ENCODE results near the gene LRRC38. TPM values are rescaled to one million over a fixed set of nuclear protein-coding genes. Genes with fewer than 3 reads are reported as not detected.
"Not testable (repeated sequence)": the region's sequence is repeated elsewhere in the genome, so short reads cannot be mapped to it uniquely, and the experiment has no call there.

The LRRC38 gene
- polyA plus RNA-seq, 1 experiment, result not detected

DNA sequence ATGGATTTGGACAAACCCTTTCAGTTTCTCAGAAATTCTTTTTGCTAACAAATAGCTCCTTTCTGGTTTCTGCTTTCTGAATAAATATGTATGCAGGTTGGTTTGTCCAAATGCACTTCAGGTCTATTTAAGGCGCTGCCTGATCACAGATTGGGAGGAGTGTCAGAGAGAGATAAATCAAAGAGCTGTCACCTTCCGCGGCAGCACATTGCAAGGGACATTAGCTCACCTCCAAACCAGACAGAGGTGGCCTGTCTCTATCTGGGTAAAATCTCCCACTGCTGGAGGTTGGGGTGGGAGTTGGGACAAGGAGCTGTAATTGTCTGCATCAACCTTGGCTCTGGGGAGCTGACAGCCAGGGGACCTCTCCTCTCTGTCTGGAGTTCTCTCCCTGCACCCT lies 78.3 kb downstream of the LRRC38 start:
- TF ChIP-seq, protein P1, sequence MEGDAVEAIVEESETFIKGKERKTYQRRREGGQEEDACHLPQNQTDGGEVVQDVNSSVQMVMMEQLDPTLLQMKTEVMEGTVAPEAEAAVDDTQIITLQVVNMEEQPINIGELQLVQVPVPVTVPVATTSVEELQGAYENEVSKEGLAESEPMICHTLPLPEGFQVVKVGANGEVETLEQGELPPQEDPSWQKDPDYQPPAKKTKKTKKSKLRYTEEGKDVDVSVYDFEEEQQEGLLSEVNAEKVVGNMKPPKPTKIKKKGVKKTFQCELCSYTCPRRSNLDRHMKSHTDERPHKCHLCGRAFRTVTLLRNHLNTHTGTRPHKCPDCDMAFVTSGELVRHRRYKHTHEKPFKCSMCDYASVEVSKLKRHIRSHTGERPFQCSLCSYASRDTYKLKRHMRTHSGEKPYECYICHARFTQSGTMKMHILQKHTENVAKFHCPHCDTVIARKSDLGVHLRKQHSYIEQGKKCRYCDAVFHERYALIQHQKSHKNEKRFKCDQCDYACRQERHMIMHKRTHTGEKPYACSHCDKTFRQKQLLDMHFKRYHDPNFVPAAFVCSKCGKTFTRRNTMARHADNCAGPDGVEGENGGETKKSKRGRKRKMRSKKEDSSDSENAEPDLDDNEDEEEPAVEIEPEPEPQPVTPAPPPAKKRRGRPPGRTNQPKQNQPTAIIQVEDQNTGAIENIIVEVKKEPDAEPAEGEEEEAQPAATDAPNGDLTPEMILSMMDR (IDR thresholded peaks at IDR 0.05; ENCODE audit: insufficient read depth, low read depth, low read length), result no peak
- H3K36me3 ChIP-seq (ENCODE audit: control insufficient read depth, insufficient read depth, low read length), result no peaks in the 10 kb centered on the region
- no peak for DNase-seq (ENCODE audit: low read depth)
- POLR2A ChIA-PET, result no interaction called here
- no peak overlapping the region for H3K4me3 ChIP-seq (ENCODE audit: low read depth, low read length)
- CTCF ChIA-PET, result no interaction called here
- H3K27me3 ChIP-seq (ENCODE audit: control insufficient read depth, insufficient read depth, low read length), result no peaks in the 10 kb centered on the region

DNA sequence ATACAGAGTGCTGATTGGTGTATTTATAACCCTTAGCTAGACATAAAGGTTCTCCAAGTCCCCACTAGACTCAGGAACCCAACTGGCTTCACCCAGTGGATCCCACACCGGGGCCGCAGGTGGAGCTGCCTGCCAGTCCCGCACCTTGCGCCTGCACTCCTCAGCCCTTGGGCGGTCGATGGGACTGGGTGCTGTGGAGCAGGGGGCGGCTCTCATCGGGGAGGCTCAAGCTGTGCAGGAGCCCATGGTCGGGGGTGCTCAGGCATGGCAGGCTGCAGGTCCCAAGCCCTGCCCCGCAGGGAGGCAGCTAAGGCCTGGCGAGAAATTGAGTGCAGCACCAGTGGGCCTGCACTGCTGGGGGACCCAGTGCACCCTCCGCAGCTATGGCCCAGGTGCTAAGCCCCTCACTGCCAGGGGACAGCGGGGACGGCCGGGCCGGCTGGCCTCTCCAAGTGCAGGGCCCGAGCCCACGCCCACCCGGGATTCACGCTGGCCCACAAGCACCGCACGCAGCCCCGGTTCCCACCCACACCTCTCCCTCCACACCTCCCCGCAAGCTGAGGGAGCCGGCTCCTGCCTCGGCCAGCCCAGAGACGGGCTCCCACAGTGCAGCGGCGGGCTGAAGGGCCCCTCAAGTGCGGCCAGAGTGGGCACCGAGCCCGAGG lies 80.0 kb downstream of the LRRC38 start:
- CTCF ChIA-PET; H3K36me3 ChIP-seq (ENCODE audit: control insufficient read depth, insufficient read depth, low read length); POLR2A ChIA-PET; H3K27me3 ChIP-seq (ENCODE audit: control insufficient read depth, insufficient read depth, low read length); H3K4me3 ChIP-seq (ENCODE audit: low read depth, low read length); DNase-seq (ENCODE audit: low read depth): not testable (repeated sequence)

DNA sequence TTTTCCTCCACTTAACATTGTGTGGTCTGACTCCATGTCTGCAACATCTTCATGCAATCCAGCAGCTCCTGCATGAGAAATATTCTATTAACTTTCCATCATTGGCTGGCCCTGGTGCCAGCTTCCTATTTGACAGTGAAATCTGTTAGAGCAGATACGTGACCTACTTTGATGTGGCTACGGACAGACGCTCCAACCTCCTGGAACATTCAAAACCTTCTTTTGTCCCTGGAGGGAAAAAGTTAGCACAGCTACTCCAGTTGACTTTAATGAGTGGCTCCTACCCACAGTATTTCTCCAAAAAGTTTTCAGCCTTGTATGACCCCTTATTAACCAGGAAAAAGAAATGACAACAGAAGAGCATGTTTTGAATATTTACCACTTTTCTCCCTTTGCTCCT lies 81.6 kb downstream of the LRRC38 start:
- POLR2A ChIA-PET, result no interaction called here
- Histone ChIP-seq H3K27me3 (ENCODE audit: control insufficient read depth, insufficient read depth, low read length) (no peaks in the 10 kb centered on the region), H3K36me3 (ENCODE audit: control insufficient read depth, insufficient read depth, low read length) (no peaks in the 10 kb centered on the region), H3K4me3 (ENCODE audit: low read depth, low read length) (no peak overlapping the region)
- no peak for DNase-seq (ENCODE audit: low read depth)
- CTCF ChIA-PET, result no interaction called here
- TF ChIP-seq, protein P1 (IDR thresholded peaks at IDR 0.05; ENCODE audit: insufficient read depth, low read depth, low read length), result no peak

DNA sequence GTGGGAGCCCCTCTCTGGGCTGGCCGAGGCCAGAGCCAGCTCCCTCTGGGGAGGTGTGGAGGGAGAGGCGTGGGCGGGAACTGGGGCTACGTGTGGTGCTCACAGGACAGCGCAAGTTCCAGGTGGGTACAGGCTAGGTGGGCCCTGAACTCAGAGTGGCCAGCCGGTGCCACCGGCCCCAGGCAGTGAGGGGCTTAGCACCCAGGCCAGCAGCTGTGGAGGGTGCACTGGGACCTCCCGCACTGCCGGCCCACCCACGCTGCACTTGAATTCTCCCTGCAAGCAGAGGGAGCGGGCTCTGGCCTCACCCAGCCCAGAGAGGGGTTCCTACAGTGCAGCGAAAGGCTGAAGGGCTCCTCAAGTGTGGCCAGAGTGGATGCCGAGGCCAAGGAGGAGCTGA lies 83.3 kb downstream of the LRRC38 start:
- DNase-seq (ENCODE audit: low read depth), result no peak
- CTCF ChIA-PET, result no interaction called here
- TF ChIP-seq, protein P1 (IDR thresholded peaks at IDR 0.05; ENCODE audit: insufficient read depth, low read depth, low read length), result no peak
- no peak overlapping the region for H3K4me3 ChIP-seq (ENCODE audit: low read depth, low read length)
- H3K27me3 ChIP-seq (ENCODE audit: control insufficient read depth, insufficient read depth, low read length), result no peaks in the 10 kb centered on the region
- POLR2A ChIA-PET, result no interaction called here
- H3K36me3 ChIP-seq (ENCODE audit: control insufficient read depth, insufficient read depth, low read length), result no peaks in the 10 kb centered on the region

Other genes starting within 250 kb of the LRRC38 start
- gene PRAMEF8, start 228.9 kb downstream of the LRRC38 start, polyA plus RNA-seq (2011; rRNA removed), result not detected in 2 replicates
- gene PRAMEF33, start 210.5 kb downstream of the LRRC38 start, polyA plus RNA-seq (2011; rRNA removed), result not detected in 2 replicates
- not detected in 2 replicates for gene PRAMEF15, start 198.4 kb downstream of the LRRC38 start, polyA plus RNA-seq (2011; rRNA removed)
- gene PRAMEF14, start 166.9 kb downstream of the LRRC38 start, polyA plus RNA-seq (2011; rRNA removed), result not detected in 2 replicates
- gene PRAMEF19, start 142.1 kb downstream of the LRRC38 start, polyA plus RNA-seq (2011; rRNA removed), result not detected in 2 replicates
- gene PRAMEF17, start 124.4 kb downstream of the LRRC38 start, polyA plus RNA-seq (2011; rRNA removed), result not detected in 2 replicates
- not detected in 2 replicates for gene PRAMEF20, start 103.6 kb downstream of the LRRC38 start, polyA plus RNA-seq (2011; rRNA removed)
- 0.18 and 0.33 TPM in 2 replicates for gene PDPN, start 69.8 kb upstream of the LRRC38 start, polyA plus RNA-seq (2011; rRNA removed)
- gene PRDM2, start 186.2 kb upstream of the LRRC38 start, polyA plus RNA-seq (2011; rRNA removed), result 9.6 and 11.6 TPM in 2 replicates